HG02884 (cell line): ENCODE measurements around the gene JAG1.

Experiments
- ATAC-seq: cut with Tn5 transposase; IDR thresholded peaks from one replicate; pipeline ENCODE4 v1.9.1; 2021; ENCODE audit warnings: mild to moderate bottlenecking, moderate library complexity; ENCODE audit not compliant: unreplicated experiment

Gene JAG1

GRCh38 chr20:10654630-10655029 is 19.2 kb downstream of the JAG1 start:
- peak; percentile 59 for ATAC-seq

- ATAC-seq, result no peak
Measured at GRCh38 chr20:10654250-10654610, 19.6 kb downstream of the JAG1 start.

GRCh38 chr20:10653599-10654249 is 20.1 kb downstream of the JAG1 start:
- no peak for ATAC-seq

- ATAC-seq, result no peak
Measured at GRCh38 chr20:10652660-10653261, 21.0 kb downstream of the JAG1 start.

- no peak for ATAC-seq
Measured at GRCh38 chr20:10652185-10652584, 21.6 kb downstream of the JAG1 start.

GRCh38 chr20:10651227-10651990 is 22.4 kb downstream of the JAG1 start:
- no peak for ATAC-seq

GRCh38 chr20:10649797-10650160 is 24.0 kb downstream of the JAG1 start:
- ATAC-seq, result no peak

GRCh38 chr20:10649080-10649796 is 24.6 kb downstream of the JAG1 start:
- no peak for ATAC-seq

- ATAC-seq, result no peak
Measured at GRCh38 chr20:10648651-10649050, 25.1 kb downstream of the JAG1 start.

GRCh38 chr20:10647909-10648308 is 25.9 kb downstream of the JAG1 start:
- ATAC-seq, result no peak

- ATAC-seq, result no peak
Measured at GRCh38 chr20:10647471-10647870, 26.3 kb downstream of the JAG1 start.

- ATAC-seq, result no peak
Measured at GRCh38 chr20:10646886-10647420, 26.8 kb downstream of the JAG1 start.

GRCh38 chr20:10646006-10646405 is 27.8 kb downstream of the JAG1 start:
- ATAC-seq, result no peak

- no peak for ATAC-seq
Measured at GRCh38 chr20:10645205-10645570, 28.6 kb downstream of the JAG1 start.

- ATAC-seq, result peak; percentile 48
Measured at GRCh38 chr20:10644458-10645204, 29.2 kb downstream of the JAG1 start.

GRCh38 chr20:10643560-10643873 is 30.3 kb downstream of the JAG1 start:
- no peak for ATAC-seq

- ATAC-seq, result no peak
Measured at GRCh38 chr20:10642856-10643559, 30.8 kb downstream of the JAG1 start.

GRCh38 chr20:10641893-10642292 is 31.9 kb downstream of the JAG1 start:
- ATAC-seq, result no peak

GRCh38 chr20:10641467-10641866 is 32.3 kb downstream of the JAG1 start:
- ATAC-seq, result no peak

GRCh38 chr20:10640897-10641296 is 32.9 kb downstream of the JAG1 start:
- ATAC-seq, result no peak
